ENCODE data around the gene GPA33.

DNA sequence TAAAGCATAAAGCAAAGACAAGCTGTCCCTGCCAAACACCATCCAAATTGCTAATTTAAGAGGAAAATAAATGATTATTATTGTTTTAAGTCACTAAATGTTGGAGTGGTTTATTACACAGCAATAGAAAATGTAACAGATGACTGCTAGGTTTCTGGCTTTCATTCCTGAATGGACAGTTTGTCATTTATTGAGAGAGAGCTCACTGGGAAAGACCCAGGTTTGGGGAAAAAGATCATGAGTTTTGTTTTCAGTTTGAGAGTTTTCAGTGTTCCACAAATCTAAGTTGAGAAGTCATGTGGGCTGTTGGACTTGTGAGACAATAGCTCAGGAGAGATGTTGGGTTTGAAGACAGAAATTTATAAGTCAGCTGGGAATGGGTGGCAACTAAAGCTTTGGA, 5.4 kb downstream of the GPA33 start:
- TF ChIP-seq, protein P1, sequence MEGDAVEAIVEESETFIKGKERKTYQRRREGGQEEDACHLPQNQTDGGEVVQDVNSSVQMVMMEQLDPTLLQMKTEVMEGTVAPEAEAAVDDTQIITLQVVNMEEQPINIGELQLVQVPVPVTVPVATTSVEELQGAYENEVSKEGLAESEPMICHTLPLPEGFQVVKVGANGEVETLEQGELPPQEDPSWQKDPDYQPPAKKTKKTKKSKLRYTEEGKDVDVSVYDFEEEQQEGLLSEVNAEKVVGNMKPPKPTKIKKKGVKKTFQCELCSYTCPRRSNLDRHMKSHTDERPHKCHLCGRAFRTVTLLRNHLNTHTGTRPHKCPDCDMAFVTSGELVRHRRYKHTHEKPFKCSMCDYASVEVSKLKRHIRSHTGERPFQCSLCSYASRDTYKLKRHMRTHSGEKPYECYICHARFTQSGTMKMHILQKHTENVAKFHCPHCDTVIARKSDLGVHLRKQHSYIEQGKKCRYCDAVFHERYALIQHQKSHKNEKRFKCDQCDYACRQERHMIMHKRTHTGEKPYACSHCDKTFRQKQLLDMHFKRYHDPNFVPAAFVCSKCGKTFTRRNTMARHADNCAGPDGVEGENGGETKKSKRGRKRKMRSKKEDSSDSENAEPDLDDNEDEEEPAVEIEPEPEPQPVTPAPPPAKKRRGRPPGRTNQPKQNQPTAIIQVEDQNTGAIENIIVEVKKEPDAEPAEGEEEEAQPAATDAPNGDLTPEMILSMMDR (conservative IDR thresholded peaks at IDR 0.05; ENCODE audit: low read length): no peak
- TF ChIP-seq EZH2phosphoT487 (IDR thresholded peaks at IDR 0.05; ENCODE audit: borderline replicate concordance, low read depth, low read length): no peak
